Hair follicular keratinocyte (primary cell): ENCODE measurements around the gene SEPTIN2. TPM values are rescaled to one million over a fixed set of nuclear protein-coding genes. Genes with fewer than 3 reads are reported as not detected.

ENCODE experiments used
- total RNA-seq: library from RNA; depleted of rRNA; stranded (reverse); fragments of >200 nt; gene quantifications from 2 replicates; pipeline ENCODE4 v1.2.3, GENCODE V29; 2015

The SEPTIN2 gene
- 204 and 221 TPM in 2 replicates for total RNA-seq

GRCh38 chr2:241315879-241316631, at the start of gene SEPTIN2:
Gene SEPTIN2 (plus strand): TSS chr2:241315925. CDS start chr2:241324233, 8,308 bp downstream.

GRCh38 chr2:241315093-241315878, 439 bp upstream of the SEPTIN2 start, which contains the start of gene HDLBP:
Gene HDLBP (minus strand): TSS chr2:241315672. CDS start chr2:241266869, 48,803 bp downstream.

GRCh38 chr2:241355983-241356870, 40.5 kb downstream of the SEPTIN2 start, which contains the start of gene FARP2:
Gene FARP2 (plus strand): TSS chr2:241356285. CDS start chr2:241373108, 16,823 bp downstream.

Other genes starting within 250 kb of the SEPTIN2 start
- 18.5 and 22.3 TPM in 2 replicates for gene MTERF4, start 213.6 kb upstream of the SEPTIN2 start, total RNA-seq
- gene PASK, start 166.5 kb upstream of the SEPTIN2 start, total RNA-seq, result 2.1 and 6.1 TPM in 2 replicates
- gene PPP1R7, start 165.5 kb upstream of the SEPTIN2 start, total RNA-seq, result 79.2 and 79.8 TPM in 2 replicates
- gene ANO7, start 127.2 kb upstream of the SEPTIN2 start, total RNA-seq, result 0.16 and 0.23 TPM in 2 replicates
- gene HDLBP, start 253 bp upstream of the SEPTIN2 start, total RNA-seq, result 341 and 617 TPM in 2 replicates
- 26.8 and 31.3 TPM in 2 replicates for gene FARP2, start 40.4 kb downstream of the SEPTIN2 start, total RNA-seq
- 145 and 163 TPM in 2 replicates for gene STK25, start 192.7 kb downstream of the SEPTIN2 start, total RNA-seq
- 36.3 and 41.2 TPM in 2 replicates for gene BOK, start 242.8 kb downstream of the SEPTIN2 start, total RNA-seq